Osteoblast (primary cell): ENCODE measurements around the gene WDR93. TPM values are rescaled to one million over a fixed set of nuclear protein-coding genes. Genes with fewer than 3 reads are reported as not detected.

Source experiments
- DNase-seq: peaks from one replicate; pipeline ENCODE4 v3.0.0; 2011; ENCODE audit warnings: low spot score, mixed read lengths; ENCODE audit not compliant: insufficient read length; ENCODE audit errors: missing footprints
- H2AFZ ChIP-seq: 2 replicates; pipeline ENCODE4 v1.6.0; 2011; ENCODE audit warnings: mild to moderate bottlenecking, low read length
- H3K27ac ChIP-seq: 2 replicates; pipeline ENCODE4 v1.5.1; 2011; ENCODE audit warnings: mild to moderate bottlenecking, low read depth, low read length, moderate library complexity
- H3K27me3 ChIP-seq: 2 replicates; pipeline ENCODE4 v1.6.0; 2012; ENCODE audit warnings: mild to moderate bottlenecking, control low read depth, inconsistent platforms, low read length, moderate library complexity; ENCODE audit not compliant: insufficient read depth
- H3K36me3 ChIP-seq: 2 replicates; pipeline ENCODE4 v1.5.1; 2011; ENCODE audit warnings: mild to moderate bottlenecking, low read length, control low read depth, moderate library complexity; ENCODE audit not compliant: insufficient read depth
- H3K4me1 ChIP-seq: 2 replicates; pipeline ENCODE4 v1.5.1; 2011; ENCODE audit warnings: mild to moderate bottlenecking, low read length, control low read depth, moderate library complexity; ENCODE audit not compliant: insufficient read depth
- H3K4me2 ChIP-seq: 2 replicates; pipeline ENCODE4 v1.6.0; 2011; ENCODE audit warnings: mild to moderate bottlenecking, low read length; ENCODE audit not compliant: insufficient read depth
- H3K4me3 ChIP-seq: fragments of 200-600 bp; sonication (generic); 3 replicates; pipeline ENCODE4 v1.5.1; 2012; ENCODE audit warnings: mild to moderate bottlenecking, low read length, inconsistent platforms; ENCODE audit not compliant: insufficient read depth
- H3K79me2 ChIP-seq: 2 replicates; pipeline ENCODE4 v1.6.0; 2012; ENCODE audit warnings: mild to moderate bottlenecking, low read length, control low read depth, inconsistent platforms; ENCODE audit not compliant: insufficient read depth
- H3K9me3 ChIP-seq: 2 replicates; pipeline ENCODE4 v1.5.1; 2011; ENCODE audit warnings: low read depth, low read length, control low read depth
- H4K20me1 ChIP-seq: 2 replicates; pipeline ENCODE4 v1.6.0; 2012; ENCODE audit warnings: mild to moderate bottlenecking, low read length, control low read depth; ENCODE audit not compliant: insufficient read depth
- total RNA-seq: library from RNA; depleted of rRNA; stranded (reverse); fragments of >200 nt; gene quantifications from 2 replicates; pipeline ENCODE4 v1.2.3, GENCODE V29; 2012
- TF ChIP-seq, protein P1 (sequence below): IDR thresholded peaks from 2 replicates; pipeline ENCODE4 v1.5.1; 2011; ENCODE audit warnings: mild to moderate bottlenecking, low read depth, low read length, moderate library complexity; ENCODE audit errors: extremely low read depth

The WDR93 gene
- total RNA-seq, 1 donor: 0.36 TPM

- TF ChIP-seq, protein P1, sequence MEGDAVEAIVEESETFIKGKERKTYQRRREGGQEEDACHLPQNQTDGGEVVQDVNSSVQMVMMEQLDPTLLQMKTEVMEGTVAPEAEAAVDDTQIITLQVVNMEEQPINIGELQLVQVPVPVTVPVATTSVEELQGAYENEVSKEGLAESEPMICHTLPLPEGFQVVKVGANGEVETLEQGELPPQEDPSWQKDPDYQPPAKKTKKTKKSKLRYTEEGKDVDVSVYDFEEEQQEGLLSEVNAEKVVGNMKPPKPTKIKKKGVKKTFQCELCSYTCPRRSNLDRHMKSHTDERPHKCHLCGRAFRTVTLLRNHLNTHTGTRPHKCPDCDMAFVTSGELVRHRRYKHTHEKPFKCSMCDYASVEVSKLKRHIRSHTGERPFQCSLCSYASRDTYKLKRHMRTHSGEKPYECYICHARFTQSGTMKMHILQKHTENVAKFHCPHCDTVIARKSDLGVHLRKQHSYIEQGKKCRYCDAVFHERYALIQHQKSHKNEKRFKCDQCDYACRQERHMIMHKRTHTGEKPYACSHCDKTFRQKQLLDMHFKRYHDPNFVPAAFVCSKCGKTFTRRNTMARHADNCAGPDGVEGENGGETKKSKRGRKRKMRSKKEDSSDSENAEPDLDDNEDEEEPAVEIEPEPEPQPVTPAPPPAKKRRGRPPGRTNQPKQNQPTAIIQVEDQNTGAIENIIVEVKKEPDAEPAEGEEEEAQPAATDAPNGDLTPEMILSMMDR: no peak
- no peak overlapping the region for H3K4me2 ChIP-seq
- peaks cover 12% of the 10 kb centered on the region for H4K20me1 ChIP-seq
- H3K27ac ChIP-seq: no peak overlapping the region
- H3K36me3 ChIP-seq: peaks cover 50% of the 10 kb centered on the region
- no peak overlapping the region for H3K4me3 ChIP-seq
- no peaks in the 10 kb centered on the region for H3K9me3 ChIP-seq
- H3K79me2 ChIP-seq: peaks cover 4% of the 10 kb centered on the region
- peak; percentile 76 for DNase-seq
- H2AFZ ChIP-seq: no peak overlapping the region
- H3K4me1 ChIP-seq: no peaks in the 10 kb centered on the region
- no peaks in the 10 kb centered on the region for H3K27me3 ChIP-seq
Measured at GRCh38 chr15:89646416-89647141, 44.0 kb upstream of the WDR93 start.

- DNase-seq: peak; percentile 99
- no peaks in the 10 kb centered on the region for H3K9me3 ChIP-seq
- H3K4me3 ChIP-seq: no peak overlapping the region
- H4K20me1 ChIP-seq: peaks cover 19% of the 10 kb centered on the region
- TF ChIP-seq, protein P1: peak; percentile 80
- H3K27me3 ChIP-seq: no peaks in the 10 kb centered on the region
- no peak overlapping the region for H2AFZ ChIP-seq
- H3K27ac ChIP-seq: no peak overlapping the region
- H3K36me3 ChIP-seq: peaks cover 50% of the 10 kb centered on the region
- peaks cover 11% of the 10 kb centered on the region for H3K79me2 ChIP-seq
- no peaks in the 10 kb centered on the region for H3K4me1 ChIP-seq
- H3K4me2 ChIP-seq: no peak overlapping the region
Measured at GRCh38 chr15:89647191-89647851, 43.3 kb upstream of the WDR93 start.

DNA sequence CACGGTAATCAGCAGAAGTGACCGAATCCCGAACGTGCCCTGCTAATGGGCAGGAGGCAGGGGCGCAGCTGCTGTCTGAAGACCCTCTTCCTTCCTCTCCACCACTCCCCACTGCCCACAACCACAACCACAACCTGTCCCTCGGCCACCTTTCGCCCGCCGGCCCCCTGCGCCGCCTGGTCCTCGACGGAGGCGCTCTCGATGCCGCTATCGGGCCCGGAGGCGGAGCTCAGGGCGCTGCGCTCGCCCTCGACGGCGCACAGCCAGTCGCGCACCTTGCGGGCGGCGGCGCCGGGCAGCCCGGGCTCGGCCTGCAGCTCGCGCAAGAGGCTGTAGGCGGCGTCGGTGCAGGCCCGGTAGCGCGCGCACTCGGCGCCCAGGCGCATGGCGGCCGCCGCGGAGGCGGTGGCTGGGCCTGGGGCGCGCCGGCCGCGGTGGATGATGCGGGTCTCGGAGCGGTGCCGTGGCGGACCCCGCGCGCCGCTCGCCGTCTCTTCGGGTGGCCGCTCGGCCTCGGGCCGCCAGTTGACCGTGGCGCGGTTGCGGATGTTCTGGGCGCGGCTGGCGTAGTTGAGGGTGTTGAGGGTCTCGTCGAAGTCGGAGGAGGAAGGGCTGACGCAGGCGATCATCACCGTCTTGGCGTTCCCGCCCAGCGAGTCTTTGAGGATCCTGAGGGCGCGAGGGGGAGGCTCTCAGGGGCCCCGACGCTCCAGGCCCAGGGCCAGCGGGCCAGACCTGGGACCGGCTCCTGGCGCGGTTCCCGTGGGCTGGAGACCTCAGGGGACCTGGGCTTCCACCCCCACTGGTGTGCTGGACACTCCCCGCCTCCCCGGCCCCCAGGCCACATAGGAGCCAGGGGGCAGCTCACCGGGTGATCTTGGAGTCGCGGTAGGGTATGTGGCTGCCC, 42.3 kb upstream of the WDR93 start:
- Histone ChIP-seq H3K79me2 (peaks cover 21% of the 10 kb centered on the region), H3K4me3 (no peak overlapping the region), H4K20me1 (peaks cover 29% of the 10 kb centered on the region), H3K9me3 (no peaks in the 10 kb centered on the region), H2AFZ (no peak overlapping the region), H3K27me3 (no peaks in the 10 kb centered on the region), H3K27ac (no peak overlapping the region), H3K4me2 (no peak overlapping the region), H3K36me3 (peaks cover 50% of the 10 kb centered on the region), H3K4me1 (no peaks in the 10 kb centered on the region)
- peak; percentile 66 for DNase-seq
- TF ChIP-seq, protein P1: no peak
